Measurements from ENCODE around the gene CAP1. TPM values are rescaled to one million over a fixed set of nuclear protein-coding genes. Genes with fewer than 3 reads are reported as not detected.

CAP1 gene
- total and polyA plus RNA-seq, 9 of the 15 experiments (the other 6 are each of a cell fraction or from before 2014, with no cell fraction given), result 230 to 658 (median 281) TPM

- no peak for TF ChIP-seq STAT5B (CRISPR knock-in tag; IDR thresholded peaks at IDR 0.05)
- TF ChIP-seq ZKSCAN1 (IDR thresholded peaks at IDR 0.05; ENCODE audit: low read depth, low read length), result no peak
- no peak for TF ChIP-seq GTF2F1 (IDR thresholded peaks at IDR 0.05; ENCODE audit: low read depth, low read length)
- no peak; the same call in 1 of the 2 replicates for TF ChIP-seq POLR2AphosphoS2 (IDR thresholded peaks at IDR 0.05; ENCODE audit: low read length)
- TF ChIP-seq ZNF583 (CRISPR knock-in tag; IDR thresholded peaks at IDR 0.05), result no peak
- peak; percentile 87 for TF ChIP-seq FOXP1 (CRISPR knock-in tag; IDR thresholded peaks at IDR 0.05)
- TF ChIP-seq ESRRA (IDR thresholded peaks at IDR 0.05; ENCODE audit: borderline replicate concordance, low read depth), result 0 out of 2 replicates have a peak, but pooled peaks have one; percentile 30
- TF ChIP-seq SMARCA5 (IDR thresholded peaks at IDR 0.05), result 0 out of 2 replicates have a peak, but pooled peaks have one; percentile 69
- no peak for TF ChIP-seq ZNF507 (tag; conservative IDR thresholded peaks at IDR 0.05)
- 0 out of 2 replicates have a peak, but pooled peaks have one; percentile 50 for TF ChIP-seq ZNF75A (CRISPR knock-in tag; IDR thresholded peaks at IDR 0.05)
- no peak for TF ChIP-seq CREBBP (IDR thresholded peaks at IDR 0.05; ENCODE audit: low read depth, low read length)
- no peak for TF ChIP-seq ZNF511 (CRISPR knock-in tag; IDR thresholded peaks at IDR 0.05)
- no peak for TF ChIP-seq SETDB1 (IDR thresholded peaks at IDR 0.05; ENCODE audit: low read length)
- TF ChIP-seq THRAP3 (IDR thresholded peaks at IDR 0.05; ENCODE audit: borderline replicate concordance), result peak; percentile 26; the same call in 1 of the 2 replicates
- TF ChIP-seq ZNF408 (CRISPR knock-in tag; IDR thresholded peaks at IDR 0.05; ENCODE audit: low read depth), result no peak
- TF ChIP-seq HDAC8 (tag; IDR thresholded peaks at IDR 0.05), result no peak
- no peak for TF ChIP-seq ZNF274 (IDR thresholded peaks at IDR 0.05; ENCODE audit: borderline replicate concordance, low read depth, low read length)
- no peak for TF ChIP-seq FOXP4 (CRISPR knock-in tag; IDR thresholded peaks at IDR 0.05; ENCODE audit: borderline replicate concordance)
- TF ChIP-seq CCNT2 (IDR thresholded peaks at IDR 0.05; ENCODE audit: borderline replicate concordance, extremely low read depth, insufficient read length, low read depth, low read length), result peak; percentile 96
- no peak for TF ChIP-seq TFAP4 (CRISPR knock-in tag; IDR thresholded peaks at IDR 0.05; ENCODE audit: borderline replicate concordance)
- peak; percentile 96; the same call in 1 of the 2 replicates for TF ChIP-seq NBN (IDR thresholded peaks at IDR 0.05; ENCODE audit: low read depth)
- no peak for TF ChIP-seq PHF21A (IDR thresholded peaks at IDR 0.05; ENCODE audit: borderline replicate concordance, low read depth)
- TF ChIP-seq CREB1 (IDR thresholded peaks at IDR 0.05), result peak; percentile 47; the same call in 1 of the 2 replicates
- TF ChIP-seq CREB1 (CRISPR knock-in tag; IDR thresholded peaks at IDR 0.05), result no peak
- TF ChIP-seq SMAD1 (IDR thresholded peaks at IDR 0.05; ENCODE audit: low read depth, low read length, partially characterized antibody), result peak; percentile 88
- no peak; the same call in 1 of the 2 replicates for TF ChIP-seq BRD4 (IDR thresholded peaks at IDR 0.05)
Measured at GRCh38 chr1:40057310-40058030, 16.9 kb downstream of the CAP1 start (continued).
